ENCODE measurements around the gene RPAP3.

DNA sequence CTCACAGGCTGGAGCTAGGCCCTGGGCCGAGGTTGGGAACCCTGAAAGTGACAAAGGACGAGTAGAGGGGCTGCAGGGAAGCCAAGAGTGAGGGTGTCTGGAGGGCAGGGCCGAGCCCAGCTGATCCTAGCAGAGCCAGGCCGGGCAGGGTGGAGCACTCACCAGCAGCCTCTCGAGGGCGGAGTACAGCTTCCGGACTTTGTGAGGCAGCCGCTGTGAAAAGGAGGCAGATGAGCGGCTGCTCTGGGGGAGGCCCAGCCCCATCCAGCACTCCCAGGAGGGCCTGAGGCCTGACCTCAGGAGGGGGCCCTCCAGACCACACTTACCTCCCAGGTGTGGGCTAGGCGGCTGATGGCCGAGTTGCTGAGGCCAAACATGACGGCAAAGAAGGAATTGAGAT is 34.1 kb upstream of the RPAP3 start:
- TF ChIP-seq POLR2A (IDR thresholded peaks at IDR 0.05; ENCODE audit: low read depth, low read length), result no peak
- TF ChIP-seq POLR2AphosphoS5 (IDR thresholded peaks at IDR 0.05; ENCODE audit: low read depth, low read length), result no peak
- TF ChIP-seq TAF1 (IDR thresholded peaks at IDR 0.05; ENCODE audit: low read depth, low read length), result no peak
- TF ChIP-seq POU2F2 (IDR thresholded peaks at IDR 0.05; ENCODE audit: low read depth, low read length), result no peak
